Activated CD4-positive, alpha-beta T cell treated with anti-CD3 and anti-CD28 coated beads, Interleukin-2, Interleukin-4, amounts not matched to agents 100 ng/mL and 50 ng/mL, durations not matched to agents 16 hours and 8 hours (primary cell): ENCODE results near the gene KMT2A.
A peak's percentile ranks its signal among the peaks of the same experiment; 100 is the strongest.
"Not testable (repeated sequence)": the region's sequence is repeated elsewhere in the genome, so short reads cannot be mapped to it uniquely, and the experiment has no call there.

Source experiments
- DNase-seq: peaks from one replicate; pipeline ENCODE4 v3.0.0-alpha.2; 2020; ENCODE audit warnings: low spot score

The KMT2A gene

GRCh38 chr11:118435290-118435892, 901 bp upstream of the KMT2A start:
- peak; percentile 83 for DNase-seq

- DNase-seq: peak; percentile 22
Observed at GRCh38 chr11:118436639-118437207, 431 bp downstream of the KMT2A start.

- peak; percentile 56 for DNase-seq
Observed at GRCh38 chr11:118437208-118438125, 1.2 kb downstream of the KMT2A start.

GRCh38 chr11:118438314-118438931, 2.1 kb downstream of the KMT2A start:
- peak; percentile 63 for DNase-seq

GRCh38 chr11:118439646-118440045, 3.4 kb downstream of the KMT2A start:
- peak; percentile 46 for DNase-seq

- no peak for DNase-seq
Observed at GRCh38 chr11:118441770-118442275, 5.5 kb downstream of the KMT2A start.

- peak; percentile 52 for DNase-seq
Observed at GRCh38 chr11:118442301-118442700, 6.0 kb downstream of the KMT2A start.

- DNase-seq: no peak
Observed at GRCh38 chr11:118442908-118443589, 6.8 kb downstream of the KMT2A start.

GRCh38 chr11:118443590-118444218, 7.4 kb downstream of the KMT2A start:
- peak; percentile 78 for DNase-seq

- no peak for DNase-seq
Observed at GRCh38 chr11:118447423-118447822, 11.1 kb downstream of the KMT2A start.

GRCh38 chr11:118448294-118448693, 12.0 kb downstream of the KMT2A start:
- peak; percentile 88 for DNase-seq

GRCh38 chr11:118449316-118449918, 13.1 kb downstream of the KMT2A start:
- no peak for DNase-seq

GRCh38 chr11:118450451-118450850, 14.2 kb downstream of the KMT2A start:
- no peak for DNase-seq

- DNase-seq: no peak
Observed at GRCh38 chr11:118462178-118462577, 25.9 kb downstream of the KMT2A start.

- not testable (repeated sequence) for DNase-seq
Observed at GRCh38 chr11:118468968-118469367, 32.7 kb downstream of the KMT2A start.

GRCh38 chr11:118471030-118471429, 34.7 kb downstream of the KMT2A start:
- DNase-seq: no peak

- no peak for DNase-seq
Observed at GRCh38 chr11:118473537-118473936, 37.2 kb downstream of the KMT2A start.

GRCh38 chr11:118476676-118477075, 40.4 kb downstream of the KMT2A start:
- DNase-seq: no peak

- DNase-seq: not testable (repeated sequence)
Observed at GRCh38 chr11:118481238-118481637, 44.9 kb downstream of the KMT2A start.

- DNase-seq: no peak
Observed at GRCh38 chr11:118484405-118484804, 48.1 kb downstream of the KMT2A start.

GRCh38 chr11:118485273-118485672, 49.0 kb downstream of the KMT2A start:
- DNase-seq: no peak
